IMR-90 (cell line): ENCODE results near the gene SETD9. TPM values are rescaled to one million over a fixed set of nuclear protein-coding genes. Genes with fewer than 3 reads are reported as not detected.

Source experiments
- ATAC-seq: fragments of 200-7000 bp; cut with Tn5 transposase; 2 replicates; pipeline ENCODE4 v1.9.1; 2020; ENCODE audit warnings: low read depth, mild to moderate bottlenecking, moderate library complexity
- BruUV-seq: library from RNA; stranded (reverse); fragments of 400-500 nt; replicated peaks from 2 replicates; lab custom pipeline; 2021; lab: Mats Ljungman, UMichigan
- CTCF ChIA-PET: fragments of 300-600 bp; formaldehyde crosslinking; extraction: SDS; loops from one replicate; lab custom pipeline; 2021; ENCODE audit warnings: antibody characterized with exemption; lab: Yijun Ruan, JAX
- POLR2A ChIA-PET: fragments of 300-600 bp; sonication (Branson Sonifier 250); formaldehyde crosslinking; loops from one replicate; lab custom pipeline; 2022; ENCODE audit warnings: antibody characterized with exemption; ENCODE audit not compliant: unreplicated experiment; lab: Charles Lee
- DNase-seq: peaks from one replicate; pipeline ENCODE4 v3.0.0; 2013
- H2AFZ ChIP-seq: replicated peaks from 2 replicates; pipeline ENCODE3; 2013; ENCODE audit warnings: low read length, mild to moderate bottlenecking; ENCODE audit not compliant: poor library complexity
- H2AK5ac ChIP-seq: 2 replicates; pipeline ENCODE4 v1.6.1; 2013; ENCODE audit warnings: low read depth, low read length, inconsistent platforms
- H2AK9ac ChIP-seq: replicated peaks from 2 replicates; pipeline ENCODE3; 2013; ENCODE audit warnings: mild to moderate bottlenecking, low read depth, low read length, moderate library complexity; ENCODE audit not compliant: poor library complexity
- H2BK120ac ChIP-seq: 2 replicates; pipeline ENCODE4 v1.6.1; 2013; ENCODE audit warnings: low read depth, low read length, inconsistent platforms
- H2BK15ac ChIP-seq: 3 replicates; pipeline ENCODE4 v1.6.1; 2013; ENCODE audit warnings: low read depth, low read length, inconsistent platforms
- H2BK20ac ChIP-seq: 2 replicates; pipeline ENCODE4 v1.6.1; 2013; ENCODE audit warnings: low read depth, mild to moderate bottlenecking, inconsistent platforms, low read length, moderate library complexity
- H2BK5ac ChIP-seq: 2 replicates; pipeline ENCODE4 v1.6.1; 2013; ENCODE audit warnings: mild to moderate bottlenecking, low read depth, low read length, inconsistent platforms; ENCODE audit not compliant: poor library complexity, severe bottlenecking
- H3K14ac ChIP-seq: replicated peaks from 2 replicates; pipeline ENCODE4 v1.6.1; 2013; ENCODE audit warnings: low read depth, low read length, inconsistent platforms
- H3K18ac ChIP-seq: 2 replicates; pipeline ENCODE4 v1.6.1; 2013; ENCODE audit warnings: low read depth, low read length, control low read depth
- H3K23ac ChIP-seq: 2 replicates; pipeline ENCODE4 v1.6.1; 2013; ENCODE audit warnings: low read depth, low read length, inconsistent platforms
- H3K27ac ChIP-seq: 2 replicates; pipeline ENCODE4 v1.5.1; 2013; ENCODE audit warnings: mild to moderate bottlenecking, control low read depth, low read length; ENCODE audit not compliant: insufficient read depth
- H3K27me3 ChIP-seq: 2 replicates; pipeline ENCODE4 v1.6.1; 2013; ENCODE audit warnings: low read length; ENCODE audit not compliant: control insufficient read depth, insufficient read depth
- H3K36me3 ChIP-seq: 2 replicates; pipeline ENCODE4 v1.6.1; 2013; ENCODE audit warnings: low read length, mixed read lengths; ENCODE audit not compliant: control insufficient read depth, insufficient read depth
- H3K4ac ChIP-seq: 2 replicates; pipeline ENCODE4 v1.6.1; 2013; ENCODE audit warnings: low read depth, low read length, inconsistent platforms
- H3K4me1 ChIP-seq: 2 replicates; pipeline ENCODE4 v1.6.1; 2013; ENCODE audit warnings: low read length, mixed read lengths; ENCODE audit not compliant: control insufficient read depth, insufficient read depth
- H3K4me2 ChIP-seq: 2 replicates; pipeline ENCODE4 v1.6.1; 2013; ENCODE audit warnings: low read depth, mild to moderate bottlenecking, control low read depth, low read length, moderate library complexity
- H3K4me3 ChIP-seq: 2 replicates; pipeline ENCODE4 v1.5.1; 2013; ENCODE audit warnings: low read depth, mild to moderate bottlenecking, control low read depth, low read length, moderate library complexity; ENCODE audit not compliant: insufficient read depth
- H3K56ac ChIP-seq: 2 replicates; pipeline ENCODE4 v1.6.1; 2013; ENCODE audit warnings: low read length, inconsistent platforms; ENCODE audit not compliant: insufficient read depth; ENCODE audit errors: extremely low read depth
- H3K79me1 ChIP-seq, 2 experiments: 2 replicates each; pipeline ENCODE4 v1.6.1; 2013; ENCODE audit warnings: low read length in 2 of 2, inconsistent platforms in 1 of 2, low read depth in 1 of 2
- H3K9ac ChIP-seq: 2 replicates; pipeline ENCODE4 v1.6.1; 2013; ENCODE audit warnings: low read depth, low read length, control low read depth
- H3K9me1 ChIP-seq: 2 replicates; pipeline ENCODE4 v1.6.1; 2013; ENCODE audit warnings: low read length, inconsistent platforms; ENCODE audit not compliant: insufficient read depth
- H3K9me3 ChIP-seq: 2 replicates; pipeline ENCODE4 v1.6.1; 2013; ENCODE audit warnings: low read length; ENCODE audit not compliant: control insufficient read depth, insufficient read depth
- H4K20me1 ChIP-seq: 2 replicates; pipeline ENCODE4 v1.6.1; 2013; ENCODE audit warnings: low read length, inconsistent platforms; ENCODE audit not compliant: insufficient read depth
- H4K5ac ChIP-seq: 2 replicates; pipeline ENCODE4 v1.6.1; 2013; ENCODE audit warnings: mild to moderate bottlenecking, low read depth, low read length, control low read depth
- H4K8ac ChIP-seq, 2 experiments: 2 replicates each; pipeline ENCODE4 v1.6.1; 2013; ENCODE audit warnings: low read depth in 2 of 2, low read length in 2 of 2, control low read depth in 1 of 2, inconsistent platforms in 1 of 2
- H4K91ac ChIP-seq: 2 replicates; pipeline ENCODE4 v1.6.1; 2013; ENCODE audit warnings: low read depth, low read length, inconsistent platforms; ENCODE audit not compliant: insufficient read depth
- BHLHE40 ChIP-seq: fragments of 150-350 bp; IDR thresholded peaks from 2 replicates; pipeline ENCODE4 v1.6.1; 2016; ENCODE audit warnings: mild to moderate bottlenecking, low read depth, low read length
- CEBPB ChIP-seq: IDR thresholded peaks from 2 replicates; pipeline ENCODE4 v1.6.1; 2012; ENCODE audit warnings: low read depth, low read length, improper control_type of control experiment
- CHD1 ChIP-seq: IDR thresholded peaks from 2 replicates; pipeline ENCODE4 v1.6.1; 2012; ENCODE audit warnings: low read depth, low read length, improper control_type of control experiment
- ELK1 ChIP-seq: fragments of 150-350 bp; IDR thresholded peaks from 2 replicates; pipeline ENCODE4 v1.6.1; 2016; ENCODE audit warnings: low read depth, mild to moderate bottlenecking, low read length, moderate library complexity, borderline replicate concordance
- FOS ChIP-seq: fragments of 150-350 bp; IDR thresholded peaks from 2 replicates; pipeline ENCODE4 v1.6.1; 2016; ENCODE audit warnings: low read depth, low read length
- MAFK ChIP-seq: IDR thresholded peaks from 2 replicates; pipeline ENCODE4 v1.6.1; 2012; ENCODE audit warnings: low read depth, low read length, improper control_type of control experiment
- MAZ ChIP-seq: IDR thresholded peaks from 2 replicates; pipeline ENCODE4 v1.6.1; 2012; ENCODE audit warnings: low read depth, mild to moderate bottlenecking, low read length, improper control_type of control experiment, moderate library complexity, borderline replicate concordance
- POLR2A ChIP-seq: IDR thresholded peaks from 2 replicates; pipeline ENCODE4 v1.6.1; 2012; ENCODE audit warnings: mild to moderate bottlenecking, low read depth, low read length
- RAD21 ChIP-seq: IDR thresholded peaks from 2 replicates; pipeline ENCODE4 v1.6.1; 2012; ENCODE audit warnings: low read length, improper control_type of control experiment
- RCOR1 ChIP-seq: IDR thresholded peaks from 2 replicates; pipeline ENCODE4 v1.6.1; 2012; ENCODE audit warnings: mild to moderate bottlenecking, low read length, improper control_type of control experiment; ENCODE audit not compliant: insufficient replicate concordance
- RFX5 ChIP-seq: IDR thresholded peaks from 2 replicates; pipeline ENCODE4 v1.8.0; 2012; ENCODE audit warnings: low read depth, mild to moderate bottlenecking, low read length, moderate library complexity
- SMC3 ChIP-seq: fragments of 150-350 bp; IDR thresholded peaks from 2 replicates; pipeline ENCODE4 v1.6.1; 2016; ENCODE audit warnings: low read depth, mild to moderate bottlenecking, antibody characterized with exemption, low read length, moderate library complexity
- USF2 ChIP-seq: fragments of 150-350 bp; IDR thresholded peaks from 2 replicates; pipeline ENCODE4 v1.6.1; 2017; ENCODE audit warnings: mild to moderate bottlenecking, antibody characterized with exemption, low read length, low read depth
- WGBS, 2 experiments: methylation state at CpG; one replicate each; pipeline versions ENCODE4 v1.1.5 to v1.1.7; 2013; ENCODE audit warnings: missing lambda C conversion rate in 2 of 2; ENCODE audit not compliant: insufficient read length in 1 of 2; ENCODE audit errors: extremely low coverage in 2 of 2; 5-methylcytosine and 5-hydroxymethylcytosine counted together
- dilution Hi-C: fragments of 300-500 bp; cut with HindIII; formaldehyde crosslinking; loops from one replicate; pipeline ENCODE4 v1.14.3; 2018; ENCODE audit warnings: low sequenced_read_pairs; ENCODE audit not compliant: unreplicated experiment
- in situ Hi-C: fragments of 300-500 bp; cut with MboI; formaldehyde crosslinking; loops from 3 replicates; pipeline ENCODE4 v1.14.3; 2019; ENCODE audit warnings: low sequenced_read_pairs, inconsistent platforms, mixed read lengths
- intact Hi-C: fragments of 100-400 bp; cut with micrococcal nuclease; formaldehyde crosslinking; loops from 2 replicates; pipeline ENCODE4 v1.10.0; 2022
- polyA plus RNA-seq, 3 experiments: library from polyadenylated mRNA; depleted of rRNA; stranded (reverse); fragments of >200 nt; gene quantifications; 2 replicates each; pipeline ENCODE4 v1.2.3, GENCODE V29; 2012; ENCODE audit warnings: low replicate concordance in 1 of 3
- total RNA-seq: library from RNA; depleted of rRNA; stranded (reverse); fragments of >200 nt; gene quantifications from 2 replicates; pipeline ENCODE4 v1.2.3, GENCODE V29; 2012

The SETD9 gene
- total and polyA plus RNA-seq, 2 of the 4 experiments (the other 2 are of a cell fraction): 3.9 to 8.1 TPM

GRCh38 chr5:56914678-56915077 is 5.3 kb downstream of the SETD9 start:
- in situ Hi-C loops: loop anchor here (25.0 kb wide), 1 partner anchor 1548 kb away; the partner anchor contains the start of gene PLK2
- Histone ChIP-seq H3K36me3 (0 out of 2 replicates have a peak, but pooled peaks cover 1% of the 10 kb centered on the region), H3K23ac (no peak overlapping the region), H2BK120ac (no peak overlapping the region), H4K8ac (no peak overlapping the region), H2BK15ac (no peak overlapping the region), H3K9me1 (no peaks in the 10 kb centered on the region), H3K79me1 (peaks cover 3% of the 10 kb centered on the region in 2 experiments; a peak in 1 of 4 replicates), H3K27ac (no peak overlapping the region), H3K4me1 (no peaks in the 10 kb centered on the region), H2AK5ac (no peak overlapping the region), H2AK9ac (no peak overlapping the region), H3K27me3 (no peaks in the 10 kb centered on the region), H3K9ac (no peak overlapping the region), H2BK5ac (no peak overlapping the region), H3K18ac (no peak overlapping the region), H3K4me3 (no peak overlapping the region), H3K4me2 (no peak overlapping the region), H3K56ac (no peak overlapping the region), H2BK20ac (no peak overlapping the region), H2AFZ (no peak overlapping the region), H3K4ac (no peak overlapping the region), H3K9me3 (no peaks in the 10 kb centered on the region), H4K5ac (no peak overlapping the region), H4K20me1 (no peaks in the 10 kb centered on the region), H4K91ac (no peak overlapping the region), H3K14ac (no peak overlapping the region)
- DNase-seq: no peak
- TF ChIP-seq USF2 (no peak), FOS (no peak), MAZ (no peak), POLR2A (no peak), MAFK (no peak), RAD21 (no peak), RFX5 (no peak), SMC3 (no peak), CEBPB (no peak), CHD1 (no peak), BHLHE40 (no peak), ELK1 (no peak), RCOR1 (no peak)
- POLR2A ChIA-PET: no interaction called here
- CTCF ChIA-PET: interaction anchor here (0.6 kb wide), 1 partner anchor 186 kb away, joined by 3 read pairs; no protein-coding TSS in a partner anchor
- ATAC-seq: no peak
- no CpG with 5 or more reads among the region's 2 CpGs for WGBS, 2 experiments
- intact Hi-C loops: no loop called here
- dilution Hi-C loops: no loop called here
- no TSS peak for BruUV-seq
